GM03348 (cell line): Measurements from ENCODE around the gene AURKA.
"Not testable (repeated sequence)": the region's sequence is repeated elsewhere in the genome, so short reads cannot be mapped to it uniquely, and the experiment has no call there.

Experiments
- DNase-seq: peaks from one replicate; pipeline ENCODE4 v3.0.0; 2012; ENCODE audit warnings: low spot score

Gene AURKA

GRCh38 chr20:56359212-56360132, 32.5 kb downstream of the AURKA start:
- peak; percentile 77 for DNase-seq

GRCh38 chr20:56358600-56359211, 33.3 kb downstream of the AURKA start, which contains the start of gene FAM210B:
FAM210B (plus strand) TSS chr20:56358974; CDS start chr20:56359006, 32 bp downstream.
- DNase-seq, result peak; percentile 99

- no peak for DNase-seq
These were observed 33.9 kb downstream of the AURKA start for GRCh38 chr20:56358070-56358469.

- DNase-seq, result no peak
These were observed 38.7 kb downstream of the AURKA start for GRCh38 chr20:56353356-56353755.

- peak; percentile 36 for DNase-seq
These were observed 39.5 kb downstream of the AURKA start for GRCh38 chr20:56352345-56353055.

- DNase-seq, result no peak
These were observed 41.2 kb downstream of the AURKA start for GRCh38 chr20:56350842-56351241.

GRCh38 chr20:56348746-56349145, 43.3 kb downstream of the AURKA start:
- DNase-seq, result no peak

- DNase-seq, result no peak
These were observed 43.7 kb downstream of the AURKA start for GRCh38 chr20:56348305-56348693.

GRCh38 chr20:56347628-56348304, 44.2 kb downstream of the AURKA start:
- DNase-seq, result no peak

GRCh38 chr20:56345911-56346310, 46.1 kb downstream of the AURKA start:
- DNase-seq, result no peak

GRCh38 chr20:56343861-56344381, 48.1 kb downstream of the AURKA start:
- peak; percentile 81 for DNase-seq

- no peak for DNase-seq
These were observed 49.2 kb downstream of the AURKA start for GRCh38 chr20:56342783-56343182.

GRCh38 chr20:56336709-56337108, 55.3 kb downstream of the AURKA start:
- not testable (repeated sequence) for DNase-seq

GRCh38 chr20:56328861-56329260, 63.2 kb downstream of the AURKA start:
- DNase-seq, result no peak

GRCh38 chr20:56324806-56325205, 67.2 kb downstream of the AURKA start:
- DNase-seq, result no peak

- DNase-seq, result no peak
These were observed 68.4 kb downstream of the AURKA start for GRCh38 chr20:56323656-56324055.

GRCh38 chr20:56323206-56323605, 68.8 kb downstream of the AURKA start:
- no peak for DNase-seq

- DNase-seq, result peak; percentile 45
These were observed 69.3 kb downstream of the AURKA start for GRCh38 chr20:56322681-56323080.
